RPMI7951 (cell line): ENCODE results near the gene OR7G1. TPM values are rescaled to one million over a fixed set of nuclear protein-coding genes. Genes with fewer than 3 reads are reported as not detected.

ENCODE experiments used
- DNase-seq: peaks from one replicate; pipeline ENCODE4 v3.0.0-alpha.2; 2012; ENCODE audit warnings: low read depth
- total RNA-seq: library from RNA; depleted of rRNA; stranded (reverse); fragments of >200 nt; shearing (Covaris generic); gene quantifications from 2 replicates; pipeline ENCODE4 v1.2.3, GENCODE V29; 2014; rRNA removed

The OR7G1 gene
- not detected in 2 replicates for total RNA-seq

- no peak for DNase-seq
Observed at GRCh38 chr19:9115307-9115813, at the start of gene OR7G1. Gene OR7G1 (minus strand): TSS chr19:9115763. CDS start chr19:9115763, 0 bp downstream.

GRCh38 chr19:9165261-9165660 is 49.7 kb upstream of the OR7G1 start:
- no peak for DNase-seq

GRCh38 chr19:9161427-9161826 is 45.9 kb upstream of the OR7G1 start:
- DNase-seq = no peak

- DNase-seq = no peak
Observed at GRCh38 chr19:9159891-9160290, 44.3 kb upstream of the OR7G1 start.

- DNase-seq = no peak
Observed at GRCh38 chr19:9156304-9156703, 40.7 kb upstream of the OR7G1 start.

- no peak for DNase-seq
Observed at GRCh38 chr19:9155591-9155990, 40.0 kb upstream of the OR7G1 start.

- DNase-seq = no peak
Observed at GRCh38 chr19:9151367-9151766, 35.8 kb upstream of the OR7G1 start.

- no peak for DNase-seq
Observed at GRCh38 chr19:9150650-9151049, 35.1 kb upstream of the OR7G1 start.

- DNase-seq = no peak
Observed at GRCh38 chr19:9149997-9150396, 34.4 kb upstream of the OR7G1 start.

GRCh38 chr19:9148697-9149096 is 33.1 kb upstream of the OR7G1 start:
- DNase-seq = no peak

GRCh38 chr19:9146882-9147281 is 31.3 kb upstream of the OR7G1 start:
- DNase-seq = no peak

- DNase-seq = no peak
Observed at GRCh38 chr19:9144920-9145319, 29.4 kb upstream of the OR7G1 start.

- peak; percentile 92 for DNase-seq
Observed at GRCh38 chr19:9140159-9140874, 24.8 kb upstream of the OR7G1 start, which contains the start of gene ZNF317. Gene ZNF317 (plus strand): TSS chr19:9140397. CDS start chr19:9156017, 15,620 bp downstream.

- peak; percentile 10 for DNase-seq
Observed at GRCh38 chr19:9139609-9140158, 24.1 kb upstream of the OR7G1 start.

- peak; percentile 75 for DNase-seq
Observed at GRCh38 chr19:9132422-9132821, 16.9 kb upstream of the OR7G1 start.

- DNase-seq = peak; percentile 26
Observed at GRCh38 chr19:9130965-9131364, 15.4 kb upstream of the OR7G1 start.

- peak; percentile 56 for DNase-seq
Observed at GRCh38 chr19:9128171-9128570, 12.6 kb upstream of the OR7G1 start.

- no peak for DNase-seq
Observed at GRCh38 chr19:9126900-9127405, 11.4 kb upstream of the OR7G1 start, which contains the start of gene OR7G3. Gene OR7G3 (minus strand): TSS chr19:9126950. CDS start chr19:9126950, 0 bp downstream.

GRCh38 chr19:9116547-9116946 is 984 bp upstream of the OR7G1 start:
- DNase-seq = no peak

GRCh38 chr19:9109959-9110358 is 5.6 kb downstream of the OR7G1 start:
- DNase-seq = no peak

- no peak for DNase-seq
Observed at GRCh38 chr19:9107375-9107774, 8.2 kb downstream of the OR7G1 start, which contains the start of gene OR7G2. Gene OR7G2 (minus strand): TSS chr19:9107475. CDS start chr19:9103243, 4,232 bp downstream.

GRCh38 chr19:9086761-9087160 is 28.8 kb downstream of the OR7G1 start, which contains the start of gene OR1M1:
Gene OR1M1 (plus strand): TSS chr19:9087061. CDS start chr19:9093245, 6,184 bp downstream.
- no peak for DNase-seq

GRCh38 chr19:9078651-9079050 is 36.9 kb downstream of the OR7G1 start:
- no peak for DNase-seq
